Heart right ventricle (tissue), 16 donors: ENCODE measurements around the gene C3AR1. TPM values are rescaled to one million over a fixed set of nuclear protein-coding genes. Genes with fewer than 3 reads are reported as not detected.
A peak's percentile ranks its signal among the peaks of the same experiment; 100 is the strongest.

Source experiments
- ATAC-seq, 8 donors: fragments of 200-7000 bp; cut with Tn5 transposase; one replicate each; pipeline ENCODE4 v1.9.1; 2020; ENCODE audit warnings: mild to moderate bottlenecking in 8 of 8, moderate library complexity in 8 of 8, moderate number of reproducible peaks in 1 of 8
- DNase-seq, 2 donors: peaks; one replicate each; pipeline ENCODE4 v3.0.0-alpha.2; 2020
- H3K27ac ChIP-seq, 10 donors: fragments of 200-600 bp; sonication (generic) in 2 of 10; one replicate each; pipeline versions ENCODE4 v1.5.0 to v1.8.0; 2020 to 2022; ENCODE audit warnings: mild to moderate bottlenecking in 3 of 10
- H3K27me3 ChIP-seq, 7 donors: fragments of 200-600 bp; one replicate each; pipeline ENCODE4 v1.8.0; 2021 to 2022; ENCODE audit warnings: mild to moderate bottlenecking in 2 of 7
- H3K36me3 ChIP-seq, 9 donors: fragments of 200-600 bp; sonication (generic) in 1 of 9; one replicate each; pipeline versions ENCODE4 v1.5.0 to v1.8.0; 2020 to 2022; ENCODE audit warnings: mild to moderate bottlenecking in 2 of 9
- H3K4me1 ChIP-seq, 9 donors: fragments of 200-600 bp; sonication (generic) in 1 of 9; one replicate each; pipeline versions ENCODE4 v1.5.0 to v1.8.0; 2020 to 2022; ENCODE audit warnings: mild to moderate bottlenecking in 4 of 9
- H3K4me3 ChIP-seq, 10 donors: fragments of 200-600 bp; sonication (generic) in 2 of 10; one replicate each; pipeline versions ENCODE4 v1.5.0 to v1.8.0; 2020 to 2022; ENCODE audit warnings: mild to moderate bottlenecking in 7 of 10, moderate library complexity in 2 of 10
- H3K9me3 ChIP-seq, 11 donors: fragments of 200-600 bp in 10 of 11; sonication (generic) in 2 of 11; one replicate each; pipeline versions ENCODE4 v1.5.0 to v1.8.0; 2013 to 2022; ENCODE audit warnings: mild to moderate bottlenecking in 2 of 11, control low read depth in 1 of 11, moderate library complexity in 1 of 11
- WGBS, 2 donors: extraction: QIAGEN DNeasy Blood & Tissue Kit; methylation state at CpG; one replicate each; pipeline ENCODE4 v1.1.7; 2013; ENCODE audit warnings: inconsistent platforms in 1 of 2; 5-methylcytosine and 5-hydroxymethylcytosine counted together
- intact Hi-C, 10 donors: fragments of 100-400 bp; cut with DNase I; formaldehyde crosslinking; loops; one replicate each; pipeline versions ENCODE4 v1.11.1 to v1.14.2; 2022
- polyA plus RNA-seq, 2 donors: library from polyadenylated mRNA; stranded (reverse); fragments of 200-250 nt; gene quantifications; one replicate each; pipeline ENCODE4 v1.2.3, GENCODE V29; 2013
- total RNA-seq, 10 donors: library from RNA; stranded (reverse); fragmentation: NEBNext Ultra II Directional in 3 of 10; extraction: Animal tissue kit (Norgen Biotek cat#: 25700) in 3 of 10; gene quantifications; one replicate each; pipeline versions ENCODE4 v1.2.1 to v1.2.4, GENCODE V29; 2021 to 2023
- TF ChIP-seq, protein P1 (sequence below), 9 donors: fragments of 200-600 bp; sonication (generic) in 2 of 9; IDR thresholded peaks; one replicate each; pipeline versions ENCODE4 v1.5.0 to v1.8.0; 2021 to 2022; ENCODE audit warnings: antibody characterized with exemption in 9 of 9, mild to moderate bottlenecking in 5 of 9, moderate library complexity in 1 of 9
- donor health status: Arrhythmogenic right ventricular cardiomyopathy.
- donor health status: ischemic (EF 13 %, LVEDD 7.1; RV severe dilation, severe dysfunction).
- donor health status: healthy with polysubstance abuse.
- donor health status: DM: no; HTN: yes; CAD: no.
- donor health status: DM: no; HTN: no; CAD: no.
- donor health status: ischemic (EF 25% LVEDD 6.9; RV normal size, moderate dysfunction).
- donor health status: ischemic (EF 25% LVEDD 5.7; RV mildly dilated, moderate dysfunction).
- donor health status: healthy.
- donor health status: DM: yes; HTN: yes; CAD: no.
- donor health status: Ischemic cardiomyopathy.
- donor health status: ischemic (EF 35%, LVEDD 5.7; RV mildly dilated, moderate dysfunction).
- donor health status: nonischemic (EF 11% LVEDD 7.7; RV severe dilation, severe dysfunction).
- donor health status: DM: yes; HTN: yes; CAD: no.
- donor health status: PGD.
- donor health status: ischemic (EF 29% LVEDD 5.4; RV normal size, mild dysfunction).
- donor health status: nonischemic (EF 23%, LVEDD 6.1; RV moderate dilation, normal function).

C3AR1 gene
- total and polyA plus RNA-seq, 12 donors = 1.1 to 26.5 (median 3.8) TPM

- Histone ChIP-seq H3K27ac (peak overlapping the region in 2 of 10 donors; percentile 22 to 76), H3K4me1 (peaks cover 0 to 71% (median 0%) of the 10 kb centered on the region in 9 donors), H3K27me3 (no peaks in the 10 kb centered on the region), H3K36me3 (peaks cover 0 to 46% (median 20%) of the 10 kb centered on the region in 9 donors), H3K9me3 (no peaks in the 10 kb centered on the region), H3K4me3 (no peak overlapping the region)
- intact Hi-C loops = no loop called here
- WGBS, 2 donors = 68 to 71% methylated on average over 6 of the region's 6 CpGs
- TF ChIP-seq, protein P1, sequence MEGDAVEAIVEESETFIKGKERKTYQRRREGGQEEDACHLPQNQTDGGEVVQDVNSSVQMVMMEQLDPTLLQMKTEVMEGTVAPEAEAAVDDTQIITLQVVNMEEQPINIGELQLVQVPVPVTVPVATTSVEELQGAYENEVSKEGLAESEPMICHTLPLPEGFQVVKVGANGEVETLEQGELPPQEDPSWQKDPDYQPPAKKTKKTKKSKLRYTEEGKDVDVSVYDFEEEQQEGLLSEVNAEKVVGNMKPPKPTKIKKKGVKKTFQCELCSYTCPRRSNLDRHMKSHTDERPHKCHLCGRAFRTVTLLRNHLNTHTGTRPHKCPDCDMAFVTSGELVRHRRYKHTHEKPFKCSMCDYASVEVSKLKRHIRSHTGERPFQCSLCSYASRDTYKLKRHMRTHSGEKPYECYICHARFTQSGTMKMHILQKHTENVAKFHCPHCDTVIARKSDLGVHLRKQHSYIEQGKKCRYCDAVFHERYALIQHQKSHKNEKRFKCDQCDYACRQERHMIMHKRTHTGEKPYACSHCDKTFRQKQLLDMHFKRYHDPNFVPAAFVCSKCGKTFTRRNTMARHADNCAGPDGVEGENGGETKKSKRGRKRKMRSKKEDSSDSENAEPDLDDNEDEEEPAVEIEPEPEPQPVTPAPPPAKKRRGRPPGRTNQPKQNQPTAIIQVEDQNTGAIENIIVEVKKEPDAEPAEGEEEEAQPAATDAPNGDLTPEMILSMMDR (IDR thresholded peaks at IDR 0.05) = no peak
- DNase-seq = no peak
- no peak for ATAC-seq
Observed at GRCh38 chr12:8058506-8058905, 7.7 kb downstream of the C3AR1 start.

- Histone ChIP-seq H3K27ac (peak overlapping the region in 2 of 10 donors; percentile 22 to 76), H3K27me3 (no peaks in the 10 kb centered on the region), H3K4me3 (no peak overlapping the region), H3K4me1 (peaks cover 0 to 78% (median 0%) of the 10 kb centered on the region in 9 donors), H3K9me3 (no peaks in the 10 kb centered on the region), H3K36me3 (peaks cover 0 to 53% (median 27%) of the 10 kb centered on the region in 9 donors)
- DNase-seq (no peak), ATAC-seq (peak in 2 of 8 donors; percentile 35 to 81)
- intact Hi-C loops = no loop called here
- WGBS, 2 donors = 72 to 79% methylated on average over 4 of the region's 4 CpGs
- TF ChIP-seq, protein P1 (IDR thresholded peaks at IDR 0.05) = no peak
Observed at GRCh38 chr12:8057839-8058238, 8.3 kb downstream of the C3AR1 start.

DNA sequence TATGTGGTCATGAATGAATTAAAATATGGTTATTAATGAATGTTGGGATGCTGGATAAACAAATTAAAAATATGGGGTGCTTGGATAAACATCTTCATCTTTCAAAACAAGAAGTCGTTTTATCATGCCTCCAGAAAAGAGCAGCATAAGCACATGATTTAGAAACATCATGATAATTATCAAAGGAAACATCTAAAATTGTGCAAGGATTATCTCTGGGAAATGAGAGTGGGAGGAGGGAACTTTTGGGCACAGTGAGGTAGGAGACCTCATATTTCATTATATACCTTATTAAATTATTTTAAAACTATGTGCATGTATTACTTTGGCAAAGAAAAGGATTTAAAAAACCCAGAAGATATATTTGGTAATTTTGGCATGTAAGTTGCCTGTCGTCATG, 8.9 kb downstream of the C3AR1 start:
- TF ChIP-seq, protein P1 (IDR thresholded peaks at IDR 0.05) = no peak
- Histone ChIP-seq H3K27ac (peak overlapping the region in 1 of 10 donors; percentile 76), H3K4me3 (no peak overlapping the region), H3K9me3 (no peaks in the 10 kb centered on the region), H3K36me3 (peaks cover 0 to 58% (median 29%) of the 10 kb centered on the region in 9 donors), H3K27me3 (no peaks in the 10 kb centered on the region), H3K4me1 (peaks cover 0 to 83% (median 0%) of the 10 kb centered on the region in 9 donors)
- DNase-seq (no peak), ATAC-seq (no peak)
- 74 to 76% methylated on average over 2 of the region's 2 CpGs for WGBS, 2 donors
- intact Hi-C loops = no loop called here

DNA sequence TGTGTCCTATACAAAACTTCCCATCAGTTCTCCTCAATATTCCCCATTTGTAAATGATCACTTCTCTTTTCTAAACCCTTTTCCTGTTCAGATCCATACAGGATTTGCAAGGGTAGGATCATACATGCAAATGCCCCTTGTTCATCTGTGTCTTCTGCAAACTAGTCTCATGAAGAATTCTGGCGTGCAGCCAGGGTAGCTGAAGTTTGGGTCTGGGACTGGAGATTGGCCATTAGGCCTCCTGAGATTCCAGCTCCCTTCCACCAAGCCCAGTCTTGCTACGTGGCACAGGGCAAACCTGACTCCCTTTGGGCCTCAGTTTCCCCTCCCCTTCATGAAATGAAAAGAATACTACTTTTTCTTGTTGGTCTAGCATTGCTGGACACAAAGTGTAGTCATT, 11.3 kb downstream of the C3AR1 start:
- WGBS, 2 donors = 77 to 86% methylated on average over 2 of the region's 2 CpGs
- TF ChIP-seq, protein P1 (IDR thresholded peaks at IDR 0.05) = no peak
- ATAC-seq (no peak), DNase-seq (no peak)
- H3K4me3 ChIP-seq = no peak overlapping the region
- peaks cover 0 to 74% (median 29%) of the 10 kb centered on the region in 9 donors for H3K36me3 ChIP-seq
- no peaks in the 10 kb centered on the region for H3K27me3 ChIP-seq
- H3K9me3 ChIP-seq = no peaks in the 10 kb centered on the region
- peak overlapping the region in 1 of 10 donors; percentile 19 for H3K27ac ChIP-seq
- intact Hi-C loops = no loop called here
- peaks cover 0 to 77% (median 0%) of the 10 kb centered on the region in 9 donors for H3K4me1 ChIP-seq
